Hypothalamus (tissue), 51 donors: Measurements from ENCODE around the gene BCDIN3D.

Experiments
- DNase-seq, 51 donors: peaks; one replicate each; lab custom pipeline; 2025; lab: John Stamatoyannopoulos, UW

BCDIN3D gene

GRCh38 chr12:49824416-49824815 lies 18.5 kb downstream of the BCDIN3D start:
- no peak for DNase-seq

- no peak for DNase-seq
These were observed 19.0 kb downstream of the BCDIN3D start for GRCh38 chr12:49823951-49824350.

- no peak for DNase-seq
These were observed 19.6 kb downstream of the BCDIN3D start for GRCh38 chr12:49823350-49823749.

- DNase-seq, result peak in 7 of 51 donors; percentile 9 to 38 (median 20)
These were observed 21.3 kb downstream of the BCDIN3D start for GRCh38 chr12:49821373-49822287.

- DNase-seq, result no peak
These were observed 23.1 kb downstream of the BCDIN3D start for GRCh38 chr12:49819786-49820185.

GRCh38 chr12:49818241-49818895 lies 24.5 kb downstream of the BCDIN3D start:
- DNase-seq, result no peak

GRCh38 chr12:49813131-49813530 lies 29.8 kb downstream of the BCDIN3D start:
- no peak for DNase-seq

GRCh38 chr12:49811961-49812401 lies 30.9 kb downstream of the BCDIN3D start:
- no peak for DNase-seq

GRCh38 chr12:49811136-49811535 lies 31.8 kb downstream of the BCDIN3D start:
- peak in 1 of 51 donors; percentile 12 for DNase-seq

- DNase-seq, result peak in 23 of 51 donors; percentile 12 to 73 (median 30)
These were observed 33.0 kb downstream of the BCDIN3D start for GRCh38 chr12:49809906-49810389.

GRCh38 chr12:49809381-49809905 lies 33.5 kb downstream of the BCDIN3D start:
- peak in 8 of 51 donors; percentile 16 to 54 (median 31) for DNase-seq

GRCh38 chr12:49808686-49809380 lies 34.1 kb downstream of the BCDIN3D start:
- peak in 36 of 51 donors; percentile 12 to 80 (median 46) for DNase-seq

- DNase-seq, result no peak
These were observed 34.8 kb downstream of the BCDIN3D start for GRCh38 chr12:49807991-49808580.

- DNase-seq, result no peak
These were observed 36.0 kb downstream of the BCDIN3D start for GRCh38 chr12:49806877-49807276.

- no peak for DNase-seq
These were observed 36.5 kb downstream of the BCDIN3D start for GRCh38 chr12:49806321-49806813.

GRCh38 chr12:49805409-49805808 lies 37.5 kb downstream of the BCDIN3D start:
- DNase-seq, result no peak

GRCh38 chr12:49804821-49805220 lies 38.1 kb downstream of the BCDIN3D start:
- DNase-seq, result no peak

- no peak for DNase-seq
These were observed 39.0 kb downstream of the BCDIN3D start for GRCh38 chr12:49803693-49804450.
